Esophagus squamous epithelium (tissue), 5 donors: ENCODE measurements around the gene USH2A. TPM values are rescaled to one million over a fixed set of nuclear protein-coding genes. Genes with fewer than 3 reads are reported as not detected.
"Not testable (repeated sequence)": the region's sequence is repeated elsewhere in the genome, so short reads cannot be mapped to it uniquely, and the experiment has no call there.

Experiments used
- DNase-seq: peaks from one replicate; lab custom pipeline; 2025; lab: John Stamatoyannopoulos, UW
- H3K27ac ChIP-seq, 4 donors: fragments of 200-600 bp; sonication (generic); one replicate each; pipeline ENCODE4 v1.5.1; 2016 to 2019; ENCODE audit warnings: mild to moderate bottlenecking in 1 of 4
- H3K27me3 ChIP-seq, 4 donors: fragments of 200-600 bp; sonication (generic); 1 replicate in 3 of 4; 2 replicates in 1 of 4; pipeline versions ENCODE4 v1.5.1 to v1.6.0; 2017 to 2021; ENCODE audit warnings: antibody characterized with exemption in 1 of 4
- H3K36me3 ChIP-seq, 3 donors: fragments of 200-600 bp; sonication (generic); one replicate each; pipeline ENCODE4 v1.5.1; 2016 to 2019
- H3K4me1 ChIP-seq, 3 donors: fragments of 200-600 bp; sonication (generic); one replicate each; pipeline ENCODE4 v1.5.1; 2017 to 2019
- H3K4me3 ChIP-seq, 4 donors: fragments of 200-600 bp; sonication (generic); 1 replicate in 3 of 4; 2 replicates in 1 of 4; pipeline ENCODE4 v1.5.1; 2016 to 2019; ENCODE audit warnings: mild to moderate bottlenecking in 2 of 4, moderate library complexity in 1 of 4
- H3K9me3 ChIP-seq, 3 donors: fragments of 200-600 bp; sonication (generic); one replicate each; pipeline ENCODE4 v1.5.1; 2016 to 2019
- POLR2A ChIP-seq, 4 donors: fragments of 450-650 bp; IDR thresholded peaks; one replicate each; pipeline ENCODE4 v1.6.1; 2017; ENCODE audit warnings: antibody characterized with exemption in 4 of 4, mild to moderate bottlenecking in 4 of 4, moderate library complexity in 3 of 4
- WGBS, 2 donors: methylation state at CpG; one replicate each; pipeline ENCODE4 v1.1.5; 2018; 5-methylcytosine and 5-hydroxymethylcytosine counted together
- intact Hi-C: fragments of 100-400 bp; cut with DNase I; formaldehyde crosslinking; loops from one replicate; pipeline ENCODE4 v1.15.0; 2022
- total RNA-seq, 4 donors: library from RNA; depleted of rRNA; stranded (reverse); fragments of >200 nt; gene quantifications; one replicate each; pipeline ENCODE4 v1.1.0, GENCODE V29; 2016
- TF ChIP-seq, protein P1 (sequence below), 6 experiments: fragments of 450-650 bp in 4 of 6; fragments of 200-600 bp in 2 of 6; sonication (generic) in 2 of 6; IDR thresholded peaks; one replicate each; pipeline ENCODE4 v1.5.1; 2016 to 2019; ENCODE audit warnings: antibody characterized with exemption in 6 of 6, mild to moderate bottlenecking in 4 of 6, moderate library complexity in 4 of 6
- donor health status: DM: yes; HTN: yes; CAD: no.

USH2A gene
- total RNA-seq, 4 donors from 2014 or later, result under 0.01 TPM; not detected in 3

DNA sequence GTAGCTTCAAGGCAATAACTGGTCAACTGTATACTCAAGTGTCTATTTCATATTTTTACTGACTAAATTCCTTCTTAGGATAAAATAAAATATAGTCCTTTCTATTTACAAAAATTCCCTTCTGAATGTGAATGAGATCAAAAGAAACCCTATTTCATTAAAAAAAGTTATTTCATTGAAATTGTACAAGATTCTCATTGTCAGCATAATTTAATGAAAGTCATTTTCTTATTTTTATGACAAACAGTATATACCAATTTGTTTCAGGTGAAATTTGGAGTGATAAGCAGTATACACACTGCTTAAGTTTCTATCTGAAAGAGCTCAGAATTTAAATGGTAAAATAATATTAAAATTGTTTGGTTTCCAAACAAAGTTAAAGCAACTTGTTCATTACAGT lies 269.2 kb downstream of the USH2A start:
- Histone ChIP-seq H3K4me1 (no peaks in the 10 kb centered on the region), H3K27ac (no peak overlapping the region), H3K27me3 (no peaks in the 10 kb centered on the region), H3K9me3 (no peaks in the 10 kb centered on the region), H3K36me3 (no peaks in the 10 kb centered on the region), H3K4me3 (no peak overlapping the region)
- no peak for DNase-seq
- TF ChIP-seq POLR2A (IDR thresholded peaks at IDR 0.05), result no peak
- TF ChIP-seq, protein P1, sequence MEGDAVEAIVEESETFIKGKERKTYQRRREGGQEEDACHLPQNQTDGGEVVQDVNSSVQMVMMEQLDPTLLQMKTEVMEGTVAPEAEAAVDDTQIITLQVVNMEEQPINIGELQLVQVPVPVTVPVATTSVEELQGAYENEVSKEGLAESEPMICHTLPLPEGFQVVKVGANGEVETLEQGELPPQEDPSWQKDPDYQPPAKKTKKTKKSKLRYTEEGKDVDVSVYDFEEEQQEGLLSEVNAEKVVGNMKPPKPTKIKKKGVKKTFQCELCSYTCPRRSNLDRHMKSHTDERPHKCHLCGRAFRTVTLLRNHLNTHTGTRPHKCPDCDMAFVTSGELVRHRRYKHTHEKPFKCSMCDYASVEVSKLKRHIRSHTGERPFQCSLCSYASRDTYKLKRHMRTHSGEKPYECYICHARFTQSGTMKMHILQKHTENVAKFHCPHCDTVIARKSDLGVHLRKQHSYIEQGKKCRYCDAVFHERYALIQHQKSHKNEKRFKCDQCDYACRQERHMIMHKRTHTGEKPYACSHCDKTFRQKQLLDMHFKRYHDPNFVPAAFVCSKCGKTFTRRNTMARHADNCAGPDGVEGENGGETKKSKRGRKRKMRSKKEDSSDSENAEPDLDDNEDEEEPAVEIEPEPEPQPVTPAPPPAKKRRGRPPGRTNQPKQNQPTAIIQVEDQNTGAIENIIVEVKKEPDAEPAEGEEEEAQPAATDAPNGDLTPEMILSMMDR (IDR thresholded peaks at IDR 0.05), result no peak
- intact Hi-C loops, result no loop called here

GRCh38 chr1:216153130-216153529 lies 270.1 kb downstream of the USH2A start:
- intact Hi-C loops, result no loop called here
- Histone ChIP-seq H3K4me3 (no peak overlapping the region), H3K27me3 (no peaks in the 10 kb centered on the region), H3K36me3 (no peaks in the 10 kb centered on the region), H3K4me1 (no peaks in the 10 kb centered on the region), H3K9me3 (no peaks in the 10 kb centered on the region), H3K27ac (no peak overlapping the region)
- DNase-seq, result no peak
- 100% methylated on average over 1 to 2 of the region's 2 CpGs for WGBS, 2 donors
- TF ChIP-seq, protein P1 (IDR thresholded peaks at IDR 0.05), result no peak
- no peak for TF ChIP-seq POLR2A (IDR thresholded peaks at IDR 0.05)

DNA sequence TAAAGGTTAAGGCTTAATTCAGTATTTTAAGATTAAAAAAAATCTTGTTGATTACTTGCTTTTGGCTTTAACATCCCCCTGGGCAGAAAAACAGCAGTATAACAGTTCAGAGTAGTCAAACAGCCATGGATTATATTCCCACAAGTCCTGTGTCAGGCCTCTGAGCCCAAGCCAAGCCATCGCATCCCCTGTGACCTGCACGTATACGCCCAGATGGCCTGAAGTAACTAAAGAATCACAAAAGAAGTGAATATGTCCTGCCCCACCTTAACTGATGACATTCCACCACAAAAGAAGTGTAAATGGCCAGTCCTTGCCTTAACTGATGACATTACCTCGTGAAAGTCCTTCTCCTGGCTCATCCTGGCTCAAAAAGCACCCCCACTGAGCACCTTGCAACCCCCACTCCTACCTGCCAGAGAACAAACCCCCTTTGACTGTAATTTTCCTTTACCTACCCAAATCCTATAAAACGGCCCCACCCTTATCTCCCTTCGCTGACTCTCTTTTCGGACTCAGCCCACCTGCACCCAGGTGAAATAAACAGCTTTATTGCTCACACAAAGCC lies 277.7 kb downstream of the USH2A start:
- H3K4me3 ChIP-seq, intact Hi-C loops, H3K36me3 ChIP-seq, H3K27me3 ChIP-seq, H3K4me1 ChIP-seq, H3K27ac ChIP-seq, H3K9me3 ChIP-seq, DNase-seq: not testable (repeated sequence)
- 49 to 67% methylated on average over 2 to 5 of the region's 7 CpGs for WGBS, 2 donors

DNA sequence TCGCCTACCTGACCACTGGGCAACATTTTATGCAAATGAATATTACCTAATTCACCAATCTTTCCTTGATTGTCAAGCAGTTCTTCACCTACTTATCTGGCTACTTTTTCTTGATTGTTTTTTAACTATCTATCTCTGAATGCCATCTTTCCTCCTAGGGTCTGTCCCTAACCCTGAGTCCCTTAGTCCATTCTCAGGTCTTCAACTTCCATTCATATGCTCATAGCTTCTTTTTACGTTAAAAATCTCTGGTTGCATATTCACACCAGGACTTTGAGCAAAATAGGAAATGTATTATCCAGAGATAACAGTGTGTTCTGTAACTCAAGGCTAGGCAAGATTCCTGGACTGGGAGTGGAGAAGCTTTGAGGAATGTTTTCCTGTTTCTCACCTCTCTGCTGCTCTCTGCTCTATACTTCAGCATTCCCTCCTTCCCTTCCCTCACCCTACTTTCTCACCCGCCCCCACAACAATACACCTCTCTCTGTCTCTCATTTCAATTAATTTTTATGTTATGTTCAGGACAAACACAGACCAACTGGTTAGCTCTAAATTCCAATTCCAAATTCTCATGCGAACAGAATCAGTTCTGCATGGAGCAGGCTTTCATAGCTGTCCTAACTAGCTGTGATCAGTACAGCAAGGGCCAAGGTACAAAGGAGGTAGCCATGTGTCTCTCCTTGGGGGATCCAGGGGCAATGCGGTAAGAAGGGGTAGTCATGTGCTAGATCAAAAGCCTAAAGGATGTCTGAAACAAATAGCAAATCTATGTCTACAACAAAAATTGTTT lies 278.4 kb downstream of the USH2A start:
- H3K4me1 ChIP-seq, result no peaks in the 10 kb centered on the region
- H3K4me3 ChIP-seq, result no peak overlapping the region
- H3K27ac ChIP-seq, result no peak overlapping the region
- no peaks in the 10 kb centered on the region for H3K9me3 ChIP-seq
- TF ChIP-seq, protein P1 (IDR thresholded peaks at IDR 0.05), result no peak
- TF ChIP-seq POLR2A (IDR thresholded peaks at IDR 0.05), result no peak
- no peak for DNase-seq
- intact Hi-C loops, result no loop called here
- WGBS, 2 donors, result 68 to 70% methylated on average over 5 of the region's 5 CpGs
- no peaks in the 10 kb centered on the region for H3K36me3 ChIP-seq
- H3K27me3 ChIP-seq, result no peaks in the 10 kb centered on the region

GRCh38 chr1:216142921-216143320 lies 280.3 kb downstream of the USH2A start:
- Histone ChIP-seq H3K27ac (no peak overlapping the region), H3K27me3 (no peaks in the 10 kb centered on the region), H3K4me1 (no peaks in the 10 kb centered on the region), H3K9me3 (no peaks in the 10 kb centered on the region), H3K4me3 (no peak overlapping the region), H3K36me3 (no peaks in the 10 kb centered on the region)
- intact Hi-C loops, result no loop called here
- TF ChIP-seq, protein P1 (IDR thresholded peaks at IDR 0.05), result no peak
- TF ChIP-seq POLR2A (IDR thresholded peaks at IDR 0.05), result no peak
- DNase-seq, result no peak
- WGBS, 2 donors, result 58 to 61% methylated on average over 2 of the region's 2 CpGs
